ENCODE data around the gene CDH19.

Gene CDH19

DNA sequence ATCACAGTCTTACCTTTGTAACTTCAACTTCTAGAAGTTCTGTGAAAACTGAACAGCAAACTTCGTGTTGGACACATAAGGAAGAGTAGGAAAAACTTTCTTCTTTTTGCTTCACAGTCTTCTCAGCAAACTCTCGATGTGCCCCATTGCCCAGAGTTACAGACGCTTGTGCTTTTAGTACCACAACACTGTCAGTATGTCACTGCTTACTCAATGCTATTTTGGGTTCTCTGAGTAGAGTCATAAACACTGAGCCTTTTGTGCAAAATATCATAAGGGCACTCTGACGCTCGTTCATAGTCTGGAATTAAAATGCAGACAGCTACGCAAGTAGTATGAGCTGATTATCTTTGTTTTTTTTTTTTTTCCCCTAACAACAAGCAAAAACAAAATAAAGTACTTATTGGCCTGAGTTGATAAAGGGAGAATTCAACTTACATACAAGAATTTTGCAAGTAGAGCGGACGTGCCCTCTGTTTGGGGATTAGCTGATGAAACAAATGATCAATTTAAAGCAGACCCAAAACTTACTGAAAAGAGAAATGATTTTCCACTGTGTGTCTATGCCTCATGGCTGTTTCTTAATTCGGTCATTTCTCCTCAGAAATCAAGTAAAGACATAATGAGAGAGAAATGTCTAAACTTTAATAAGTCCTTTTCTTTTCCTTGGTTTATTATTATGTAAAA, at the start of gene CDH19:
Gene CDH19, minus strand, starts transcription at position 150 of the 687 bp plus-strand sequence. CDS start 31,886 bp downstream, outside the sequence.
- DNase-seq, result no peak

DNA sequence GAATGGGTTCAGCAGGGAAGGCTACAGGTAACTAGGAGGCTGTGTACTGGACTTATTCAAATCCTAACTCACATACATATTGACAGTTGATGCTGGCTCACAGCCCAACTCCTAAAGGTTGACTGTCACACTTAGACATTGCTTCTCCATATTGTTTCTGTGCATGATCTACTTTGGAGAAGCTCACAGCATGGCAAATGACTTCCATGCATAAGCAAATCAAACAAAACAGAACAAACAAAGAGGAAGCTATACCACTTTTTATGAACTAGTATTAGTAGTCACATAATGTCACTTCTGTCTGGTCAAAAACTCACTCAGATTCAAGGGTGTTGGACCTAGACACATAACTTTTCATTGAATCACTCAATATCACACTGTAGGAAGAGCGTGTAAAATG, 43.8 kb upstream of the CDH19 start:
- peak; percentile 10 for DNase-seq

- no peak for DNase-seq
Measured at GRCh38 chr18:66646609-66647008, 42.7 kb upstream of the CDH19 start.

- no peak for DNase-seq
Measured at GRCh38 chr18:66645983-66646382, 42.1 kb upstream of the CDH19 start.

- DNase-seq, result peak; percentile 48
Measured at GRCh38 chr18:66641056-66641455, 37.2 kb upstream of the CDH19 start.

- DNase-seq, result peak; percentile 84
Measured at GRCh38 chr18:66640431-66640830, 36.5 kb upstream of the CDH19 start.

DNA sequence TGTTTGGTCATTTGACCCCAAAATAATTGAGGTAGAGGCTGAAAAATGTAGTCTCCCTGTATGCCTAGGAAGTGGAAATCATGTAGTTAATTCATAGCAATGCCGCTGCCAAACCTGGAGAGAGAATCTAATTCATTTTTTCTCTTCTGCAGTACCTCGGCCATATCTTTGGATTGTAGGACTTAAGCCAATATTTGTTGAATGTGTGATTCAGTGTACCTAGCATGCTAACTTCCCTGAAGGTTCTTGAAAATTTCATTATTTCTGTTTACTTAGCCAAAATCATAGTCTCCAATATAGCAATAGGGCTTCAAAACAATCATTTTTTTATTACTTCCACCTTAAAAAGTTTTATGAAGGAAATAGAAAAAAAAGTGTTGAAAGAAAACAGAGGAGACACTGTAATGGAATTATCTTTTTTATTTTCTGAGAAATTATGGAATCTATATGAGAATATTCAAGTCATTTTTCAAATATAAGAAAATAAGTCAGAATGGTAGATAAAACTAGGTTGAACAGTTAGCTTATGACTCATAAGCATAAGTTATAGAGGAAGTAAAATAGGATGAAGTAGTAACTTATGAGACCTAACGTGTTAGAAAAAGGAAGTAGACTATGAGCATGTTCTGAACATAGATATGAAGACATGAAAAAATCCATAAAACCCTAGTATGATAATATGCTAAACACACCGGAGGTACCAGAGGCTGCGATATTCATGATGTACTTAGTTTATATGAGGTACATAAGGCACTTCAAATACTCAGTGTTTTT, 35.2 kb upstream of the CDH19 start:
- DNase-seq, result peak; percentile 85

DNA sequence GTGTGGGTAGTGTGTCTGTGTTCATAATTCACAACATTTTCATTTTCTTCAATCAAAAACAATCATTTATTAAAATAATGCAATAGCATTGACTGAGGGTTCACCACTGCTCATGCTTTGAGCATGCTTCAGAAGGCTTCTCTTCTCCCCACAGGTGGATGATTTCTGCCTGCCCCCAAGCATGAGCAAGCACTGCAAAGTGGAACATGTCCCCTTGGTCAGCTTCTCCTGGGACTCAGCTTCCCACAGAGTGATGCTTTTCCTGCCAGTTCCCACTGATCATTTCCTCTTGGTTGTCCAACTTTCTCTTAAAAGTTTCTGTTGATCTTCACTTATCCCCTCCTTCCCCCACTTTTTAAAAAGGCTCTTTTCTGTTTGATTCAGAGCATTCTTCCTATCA, 31.5 kb upstream of the CDH19 start:
- no peak for DNase-seq

DNA sequence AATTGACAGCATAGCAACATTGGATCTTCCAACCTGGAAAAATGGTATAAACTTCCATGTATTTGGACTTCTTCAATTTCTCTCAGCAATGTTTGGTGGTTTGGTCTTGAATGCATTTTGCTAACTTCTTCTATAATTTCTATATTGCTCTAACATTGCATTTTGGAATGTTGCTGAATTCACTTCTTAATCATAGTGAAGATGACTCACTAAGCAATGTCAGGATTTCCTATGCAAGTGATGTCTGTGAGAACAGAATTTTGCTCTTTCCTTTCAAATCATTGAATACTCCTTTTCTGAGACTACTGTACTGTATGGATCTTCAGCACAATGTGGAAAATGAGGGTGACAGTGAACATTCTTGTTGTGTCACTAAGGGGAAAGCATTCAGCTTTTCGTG, 28.9 kb upstream of the CDH19 start:
- DNase-seq, result peak; percentile 56

DNA sequence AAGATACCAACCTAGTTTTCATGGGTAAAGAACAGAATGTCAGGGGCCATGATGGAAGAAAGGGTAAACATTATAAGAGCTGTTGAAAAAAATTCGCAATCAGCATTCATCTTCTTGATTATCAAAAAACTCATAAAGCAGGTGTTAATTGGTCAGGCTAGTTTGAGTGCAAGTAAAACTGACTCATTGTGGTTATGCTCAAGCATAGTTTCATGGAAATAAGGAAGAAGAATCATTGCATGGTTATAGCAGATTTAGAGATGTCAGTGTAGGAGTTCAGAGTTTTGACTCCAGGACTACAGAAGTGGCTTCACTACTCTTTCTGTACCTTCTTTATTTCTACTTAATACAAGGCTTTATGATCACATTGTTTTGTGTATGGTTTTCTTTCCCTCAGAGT, 26.9 kb upstream of the CDH19 start:
- peak; percentile 74 for DNase-seq

DNA sequence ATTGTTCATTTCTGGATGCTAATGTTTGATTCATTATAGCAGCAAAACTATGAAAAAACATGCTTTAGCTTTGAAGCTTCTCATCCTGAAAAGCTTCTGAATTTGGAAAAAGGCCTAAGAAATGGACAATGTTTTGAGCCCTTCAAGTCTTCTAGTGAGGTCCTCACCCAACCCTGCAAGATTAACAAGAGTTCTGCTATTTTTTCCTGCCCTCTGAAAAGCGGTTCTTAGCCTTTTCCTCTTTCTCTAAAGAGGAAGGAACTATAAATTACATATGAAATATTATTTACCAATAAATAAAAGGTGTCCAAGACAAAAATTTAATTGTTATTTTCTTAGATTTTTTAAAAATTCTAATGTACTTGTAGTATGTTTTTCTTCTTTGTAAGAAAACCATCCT, 19.9 kb upstream of the CDH19 start:
- DNase-seq, result peak; percentile 28

DNA sequence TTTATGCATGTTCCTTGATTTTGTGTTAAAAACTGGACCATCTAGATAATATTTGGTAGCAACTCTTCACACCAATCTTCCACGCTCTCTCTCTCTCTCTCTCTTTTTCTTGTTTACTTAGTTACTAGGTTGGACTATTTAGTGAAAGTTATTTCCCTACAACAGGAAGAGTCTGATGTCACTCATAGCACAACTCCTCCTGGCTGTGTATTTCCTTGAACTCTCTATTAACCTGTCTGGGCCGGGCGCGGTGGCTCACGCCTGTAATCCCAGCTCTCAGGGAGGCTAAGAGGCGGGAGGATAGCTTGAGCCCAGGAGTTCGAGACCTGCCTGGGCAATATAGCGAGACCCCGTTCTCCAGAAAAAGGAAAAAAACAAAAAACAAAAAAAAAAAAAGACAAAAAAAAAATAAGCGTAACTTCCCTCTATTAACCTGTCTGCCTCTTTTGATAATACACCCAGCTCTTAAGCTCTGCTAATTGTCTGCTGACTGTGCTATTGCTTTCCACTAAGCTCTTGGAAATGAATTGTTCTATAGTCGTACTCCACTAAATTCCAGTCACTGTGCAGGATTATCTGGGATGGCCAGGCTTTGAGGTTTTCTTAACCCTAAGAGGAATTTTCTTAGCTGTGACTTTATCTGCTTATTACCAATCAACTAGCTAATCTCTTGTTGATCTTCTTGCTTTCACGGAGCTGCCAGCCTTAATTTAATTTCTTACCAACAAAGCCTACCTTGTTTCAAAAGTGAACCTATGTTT, 18.1 kb upstream of the CDH19 start:
- DNase-seq, result no peak

DNA sequence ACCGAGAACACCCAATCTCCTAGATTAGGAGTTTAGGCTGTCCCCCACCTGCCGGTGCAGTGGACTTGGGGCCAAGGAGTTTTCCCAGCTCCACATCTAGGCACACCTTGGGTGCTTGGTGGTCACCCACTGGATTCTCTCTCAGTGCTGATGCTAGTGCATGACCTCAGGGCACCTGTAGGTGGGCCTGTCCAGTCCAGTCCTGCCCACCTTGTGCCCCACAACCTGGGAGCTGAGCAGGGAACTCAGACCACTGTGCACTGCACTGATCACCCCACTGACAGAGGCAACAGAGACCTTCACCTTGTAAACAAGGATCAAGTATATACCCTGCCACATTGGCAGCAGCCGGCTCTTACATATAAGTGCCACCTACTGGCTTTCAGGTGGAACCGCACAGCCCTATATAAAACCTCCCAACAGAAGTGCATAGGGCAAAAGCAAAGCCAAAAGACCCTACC, 12.7 kb upstream of the CDH19 start:
- DNase-seq, result peak; percentile 28

DNA sequence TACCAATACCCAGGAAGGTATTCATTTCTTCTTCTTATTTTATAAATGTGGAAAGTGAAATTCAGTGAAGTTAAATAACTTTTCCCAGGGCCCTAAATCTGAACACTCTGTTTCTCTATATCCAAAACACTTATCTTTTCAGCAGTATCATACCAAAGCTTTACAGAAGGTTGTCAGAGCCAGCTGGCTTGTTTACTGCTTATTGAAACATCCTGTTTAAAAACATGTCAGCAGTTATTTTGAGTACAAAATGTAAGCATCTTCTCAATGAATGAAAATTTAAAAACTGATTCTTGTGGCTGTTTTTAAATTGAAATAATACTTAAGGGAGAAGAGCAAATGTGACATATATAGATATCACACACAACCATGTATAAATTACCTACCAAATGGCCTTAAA, 11.3 kb upstream of the CDH19 start:
- no peak for DNase-seq

DNA sequence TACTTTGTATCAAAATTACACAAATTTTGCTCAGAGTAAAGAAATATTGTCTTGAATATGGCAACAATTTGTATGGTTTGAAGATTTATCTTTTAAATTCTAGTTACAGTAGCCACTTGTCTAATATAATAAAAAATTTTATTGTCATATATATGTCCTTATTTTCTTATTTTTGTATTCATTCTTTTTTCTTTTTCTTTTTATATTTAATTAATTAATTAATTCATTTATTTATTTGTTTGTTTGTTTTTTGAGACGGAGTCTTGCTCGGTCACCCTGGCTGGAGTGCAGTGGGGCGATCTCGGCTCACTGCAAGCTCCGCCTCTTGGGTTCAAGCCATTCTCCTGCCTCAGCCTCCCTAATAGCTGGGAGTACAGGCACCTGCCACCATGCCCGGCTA, 3.7 kb upstream of the CDH19 start:
- DNase-seq, result no peak

GRCh38 chr18:66601649-66602048, 2.2 kb downstream of the CDH19 start:
- no peak for DNase-seq

- DNase-seq, result no peak
Measured at GRCh38 chr18:66599190-66599589, 4.7 kb downstream of the CDH19 start.

- DNase-seq, result no peak
Measured at GRCh38 chr18:66587430-66587829, 16.5 kb downstream of the CDH19 start.

DNA sequence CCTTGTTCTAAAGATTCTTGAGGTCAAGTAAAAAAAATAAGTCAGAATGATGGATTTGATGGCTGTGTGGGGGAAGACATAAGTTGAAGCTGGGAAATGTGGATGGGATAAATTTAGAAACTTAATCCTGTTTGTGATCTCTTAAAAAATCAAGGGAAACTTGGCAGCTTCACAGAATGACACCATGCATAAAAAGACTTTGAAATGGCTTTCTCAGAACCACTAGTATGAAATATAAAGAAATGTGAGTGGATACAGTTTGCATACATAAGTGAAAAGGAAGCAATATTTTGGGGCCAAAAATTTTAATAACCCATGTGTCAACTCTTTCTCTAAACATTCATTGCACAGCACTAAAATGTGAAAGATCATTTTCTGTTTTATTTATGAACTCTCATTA, 21.7 kb downstream of the CDH19 start:
- DNase-seq, result no peak

- no peak for DNase-seq
Measured at GRCh38 chr18:66575263-66575662, 28.6 kb downstream of the CDH19 start.

DNA sequence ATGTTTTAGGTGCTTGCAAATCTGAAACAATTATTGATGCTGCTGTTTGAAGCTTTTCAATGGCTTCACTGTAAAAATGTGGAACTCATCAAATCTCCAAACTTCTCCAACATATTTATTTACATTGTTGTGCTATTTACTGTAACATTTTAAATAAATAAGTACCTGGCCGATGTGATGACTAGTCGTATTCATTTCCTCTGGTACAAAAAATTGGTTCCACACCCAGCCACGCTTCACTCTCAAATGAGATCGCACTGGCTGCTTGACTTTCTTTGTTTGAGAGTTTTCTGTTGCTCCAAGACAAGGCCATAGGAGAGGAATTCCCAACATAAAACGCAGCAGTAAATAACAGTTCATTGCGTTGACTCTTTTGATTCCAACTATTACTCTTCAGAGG, 32.0 kb downstream of the CDH19 start:
- no peak for DNase-seq

GRCh38 chr18:66566616-66567015, 37.3 kb downstream of the CDH19 start:
- no peak for DNase-seq

DNA sequence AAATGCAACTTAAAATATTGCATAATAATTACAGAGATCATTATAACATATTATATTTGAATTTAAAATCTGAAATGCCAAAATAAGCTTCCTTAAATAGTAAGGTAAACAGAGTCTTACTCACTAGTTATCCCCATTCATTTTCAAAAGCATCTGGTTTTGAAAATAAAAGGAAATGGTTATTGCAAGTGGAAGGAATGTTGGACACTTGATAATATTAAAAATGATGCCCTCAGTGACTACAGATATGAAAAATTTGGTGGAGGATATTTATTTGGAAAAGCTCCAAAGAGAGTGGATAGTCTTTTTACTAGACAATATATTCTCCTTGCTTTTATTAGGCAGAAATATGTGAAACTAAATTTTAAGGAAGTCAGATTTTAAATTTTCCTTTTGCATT, 39.7 kb downstream of the CDH19 start:
- DNase-seq, result no peak

GRCh38 chr18:66562279-66562678, 41.6 kb downstream of the CDH19 start:
- no peak for DNase-seq
